Suprapubic skin (tissue), 4 donors: ENCODE results near the gene SHROOM2.

Source experiments
- EP300 ChIP-seq: sonication (generic); formaldehyde crosslinking; IDR thresholded peaks from one replicate; pipeline ENCODE4 v1.6.1; 2017; ENCODE audit warnings: antibody characterized with exemption
- POLR2A ChIP-seq, 2 donors: fragments of 450-650 bp; IDR thresholded peaks; one replicate each; pipeline ENCODE4 v1.6.1; 2017; ENCODE audit warnings: antibody characterized with exemption in 2 of 2, mild to moderate bottlenecking in 2 of 2, moderate library complexity in 2 of 2
- POLR2AphosphoS5 ChIP-seq, 3 donors: sonication (generic); formaldehyde crosslinking; IDR thresholded peaks; one replicate each; pipeline ENCODE4 v1.6.1; 2017; ENCODE audit warnings: antibody characterized with exemption in 3 of 3
- TF ChIP-seq, protein P1 (sequence below), 2 donors: fragments of 200-600 bp in 1 of 2; fragments of 450-650 bp in 1 of 2; sonication (generic) in 1 of 2; IDR thresholded peaks; one replicate each; pipeline ENCODE4 v1.5.1; 2016 to 2019; ENCODE audit warnings: antibody characterized with exemption in 2 of 2, mild to moderate bottlenecking in 1 of 2, moderate library complexity in 1 of 2

DNA sequence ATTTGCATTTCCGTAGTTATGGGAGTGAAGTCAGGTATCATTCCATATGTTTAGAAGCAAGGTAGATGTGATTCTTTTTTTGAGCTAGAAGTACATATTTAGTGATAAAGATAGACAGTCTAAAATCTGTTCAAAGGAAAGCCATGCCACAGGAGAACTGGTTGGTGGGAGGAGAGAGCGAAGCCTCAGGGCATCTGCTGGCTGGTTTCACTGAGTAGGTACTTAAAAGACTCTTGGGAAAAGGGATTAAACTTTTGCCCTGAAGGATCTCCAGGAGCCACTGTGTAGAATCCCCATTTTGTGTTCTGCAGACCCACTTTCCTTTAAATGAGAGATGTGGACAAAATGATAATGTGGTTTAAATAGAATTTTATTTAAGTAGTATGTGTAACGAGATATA, 89.6 kb downstream of the SHROOM2 start:
- no peak for TF ChIP-seq POLR2A (IDR thresholded peaks at IDR 0.05)
- TF ChIP-seq, protein P1, sequence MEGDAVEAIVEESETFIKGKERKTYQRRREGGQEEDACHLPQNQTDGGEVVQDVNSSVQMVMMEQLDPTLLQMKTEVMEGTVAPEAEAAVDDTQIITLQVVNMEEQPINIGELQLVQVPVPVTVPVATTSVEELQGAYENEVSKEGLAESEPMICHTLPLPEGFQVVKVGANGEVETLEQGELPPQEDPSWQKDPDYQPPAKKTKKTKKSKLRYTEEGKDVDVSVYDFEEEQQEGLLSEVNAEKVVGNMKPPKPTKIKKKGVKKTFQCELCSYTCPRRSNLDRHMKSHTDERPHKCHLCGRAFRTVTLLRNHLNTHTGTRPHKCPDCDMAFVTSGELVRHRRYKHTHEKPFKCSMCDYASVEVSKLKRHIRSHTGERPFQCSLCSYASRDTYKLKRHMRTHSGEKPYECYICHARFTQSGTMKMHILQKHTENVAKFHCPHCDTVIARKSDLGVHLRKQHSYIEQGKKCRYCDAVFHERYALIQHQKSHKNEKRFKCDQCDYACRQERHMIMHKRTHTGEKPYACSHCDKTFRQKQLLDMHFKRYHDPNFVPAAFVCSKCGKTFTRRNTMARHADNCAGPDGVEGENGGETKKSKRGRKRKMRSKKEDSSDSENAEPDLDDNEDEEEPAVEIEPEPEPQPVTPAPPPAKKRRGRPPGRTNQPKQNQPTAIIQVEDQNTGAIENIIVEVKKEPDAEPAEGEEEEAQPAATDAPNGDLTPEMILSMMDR (IDR thresholded peaks at IDR 0.05), result no peak
- TF ChIP-seq EP300, result no peak
- no peak for TF ChIP-seq POLR2AphosphoS5 (IDR thresholded peaks at IDR 0.05)
